Activated CD8-positive, alpha-beta T cell treated with anti-CD3 and anti-CD28 coated beads for 36 hours (primary cell): ENCODE results near the gene VPS39. TPM values are rescaled to one million over a fixed set of nuclear protein-coding genes. Genes with fewer than 3 reads are reported as not detected.

Experiments
- ATAC-seq: fragments of 200-7000 bp; cut with Tn5 transposase; one replicate; pipeline ENCODE4 v1.10.0; 2021; ENCODE audit warnings: mild to moderate bottlenecking, moderate library complexity
- CTCF ChIA-PET: fragments of 350-600 bp; sonication (Branson Sonifier 250); formaldehyde crosslinking; loops from one replicate; lab custom pipeline; 2021; ENCODE audit warnings: antibody characterized with exemption; lab: Charles Lee
- POLR2A ChIA-PET: fragments of 350-600 bp; sonication (Branson Sonifier 250); formaldehyde crosslinking; loops from one replicate; lab custom pipeline; 2021; ENCODE audit warnings: antibody characterized with exemption; lab: Charles Lee
- DNase-seq: peaks from one replicate; pipeline ENCODE4 v3.0.0-alpha.2; 2020
- H3K27ac Mint-ChIP-seq: one replicate; pipeline ENCODE4 v1.8.0; 2021; ENCODE audit warnings: mild to moderate bottlenecking, mixed read lengths
- H3K27me3 Mint-ChIP-seq: one replicate; pipeline ENCODE4 v1.8.0; 2021; ENCODE audit warnings: mixed read lengths
- H3K36me3 Mint-ChIP-seq: one replicate; pipeline ENCODE4 v1.8.0; 2021; ENCODE audit warnings: low read depth, mixed read lengths
- H3K4me1 Mint-ChIP-seq: one replicate; pipeline ENCODE4 v1.8.0; 2021; ENCODE audit warnings: low read depth, mixed read lengths
- H3K4me3 Mint-ChIP-seq: one replicate; pipeline ENCODE4 v1.8.0; 2021; ENCODE audit warnings: mild to moderate bottlenecking, moderate library complexity, mixed read lengths
- H3K9me3 Mint-ChIP-seq: one replicate; pipeline ENCODE4 v1.8.0; 2021; ENCODE audit warnings: mixed read lengths
- CTCF ChIP-seq: fragments of 200-600 bp; IDR thresholded peaks from one replicate; pipeline ENCODE4 v1.8.0; 2022; ENCODE audit warnings: antibody characterized with exemption, mild to moderate bottlenecking
- intact Hi-C: fragments of 100-400 bp; cut with micrococcal nuclease; formaldehyde crosslinking; loops from one replicate; pipeline ENCODE4 v1.10.0; 2022
- total RNA-seq, 2 experiments: library from RNA; stranded (reverse); gene quantifications; one replicate each; pipeline ENCODE4 v1.2.3, GENCODE V29; 2021

VPS39 gene
- total RNA-seq, 2 experiments from 2014 or later: 47.3 to 49.8 TPM

GRCh38 chr15:42226648-42227047 lies 18.5 kb upstream of the VPS39 start:
- Mint-ChIP-seq H3K4me1 (no peaks in the 10 kb centered on the region), H3K27me3 (no peaks in the 10 kb centered on the region), H3K27ac (no peak overlapping the region), H3K9me3 (no peaks in the 10 kb centered on the region), H3K36me3 (peaks cover 16% of the 10 kb centered on the region), H3K4me3 (no peak overlapping the region)
- TF ChIP-seq CTCF: no peak
- ChIA-PET CTCF (no interaction called here), POLR2A (no interaction called here)
- DNase-seq (no peak), ATAC-seq (no peak)
- intact Hi-C loops: no loop called here

- Mint-ChIP-seq H3K9me3 (no peaks in the 10 kb centered on the region), H3K27me3 (no peaks in the 10 kb centered on the region), H3K27ac (no peak overlapping the region), H3K36me3 (peaks cover 21% of the 10 kb centered on the region), H3K4me3 (no peak overlapping the region), H3K4me1 (peaks cover 11% of the 10 kb centered on the region)
- ATAC-seq (no peak), DNase-seq (no peak)
- intact Hi-C loops: no loop called here
- TF ChIP-seq CTCF: no peak
- CTCF ChIA-PET: interaction anchor here (1.8 kb wide), 1 partner anchor 12 kb away, joined by 3 read pairs; the partner anchor contains the start of gene VPS39
- POLR2A ChIA-PET: interaction anchor here (0.6 kb wide), 2 partner anchors 16 to 1979 kb away, joined by 3 read pairs; no protein-coding TSS in a partner anchor
Observed at GRCh38 chr15:42220216-42220615, 12.1 kb upstream of the VPS39 start.

GRCh38 chr15:42218953-42219592 lies 11.0 kb upstream of the VPS39 start:
- no peak for TF ChIP-seq CTCF
- Mint-ChIP-seq H3K27me3 (no peaks in the 10 kb centered on the region), H3K4me3 (no peak overlapping the region), H3K36me3 (peaks cover 19% of the 10 kb centered on the region), H3K4me1 (peaks cover 17% of the 10 kb centered on the region), H3K27ac (peak overlapping the region; percentile 2), H3K9me3 (no peaks in the 10 kb centered on the region)
- intact Hi-C loops: no loop called here
- ChIA-PET CTCF (interaction anchor here (1.0 to 1.8 kb wide), 2 partner anchors 11 to 40 kb away, joined by 3 read pairs; partner anchors contain the start of gene VPS39), POLR2A (no interaction called here)
- ATAC-seq (no peak), DNase-seq (no peak)

- CTCF ChIA-PET: interaction anchor here (0.8 kb wide), 1 partner anchor 18 kb away, joined by 3 read pairs; no protein-coding TSS in a partner anchor
- H3K4me1 Mint-ChIP-seq: peaks cover 17% of the 10 kb centered on the region
- no peaks in the 10 kb centered on the region for H3K9me3 Mint-ChIP-seq
- no peak for ATAC-seq
- H3K27me3 Mint-ChIP-seq: no peaks in the 10 kb centered on the region
- no peak overlapping the region for H3K27ac Mint-ChIP-seq
- H3K4me3 Mint-ChIP-seq: no peak overlapping the region
- POLR2A ChIA-PET: no interaction called here
- no peak for DNase-seq
- intact Hi-C loops: no loop called here
- no peak for TF ChIP-seq CTCF
- H3K36me3 Mint-ChIP-seq: peaks cover 19% of the 10 kb centered on the region
Observed at GRCh38 chr15:42217568-42217967, 9.5 kb upstream of the VPS39 start.
